Stimulated activated CD8-positive, alpha-beta memory T cell treated with anti-CD3 and anti-CD28 coated beads, Interleukin-2, amount 100 ng/mL, for 48 hours (primary cell): ENCODE results near the gene IL6R.
"Not testable (repeated sequence)": the region's sequence is repeated elsewhere in the genome, so short reads cannot be mapped to it uniquely, and the experiment has no call there.

ENCODE experiments used
- DNase-seq, 2 donors: peaks; one replicate each; pipeline ENCODE4 v3.0.0-alpha.2; 2020; ENCODE audit warnings: low read depth in 2 of 2

Gene IL6R

GRCh38 chr1:154406886-154407197 is 1.7 kb downstream of the IL6R start:
- DNase-seq, result no peak

- no peak for DNase-seq
Measured at GRCh38 chr1:154407198-154408091, 2.3 kb downstream of the IL6R start.

- DNase-seq, result no peak
Measured at GRCh38 chr1:154408174-154408777, 3.1 kb downstream of the IL6R start.

- DNase-seq, result no peak
Measured at GRCh38 chr1:154410185-154410827, 5.2 kb downstream of the IL6R start.

- no peak for DNase-seq
Measured at GRCh38 chr1:154411525-154411924, 6.4 kb downstream of the IL6R start.

GRCh38 chr1:154413177-154413783 is 8.1 kb downstream of the IL6R start:
- DNase-seq, result no peak

- no peak for DNase-seq
Measured at GRCh38 chr1:154414606-154415005, 9.5 kb downstream of the IL6R start.

- no peak for DNase-seq
Measured at GRCh38 chr1:154416471-154417337, 11.6 kb downstream of the IL6R start.

- DNase-seq, result no peak
Measured at GRCh38 chr1:154417338-154417608, 12.1 kb downstream of the IL6R start.

GRCh38 chr1:154418062-154418921 is 13.1 kb downstream of the IL6R start:
- DNase-seq, result no peak

GRCh38 chr1:154418923-154419619 is 13.9 kb downstream of the IL6R start:
- DNase-seq, result no peak

- DNase-seq, result no peak
Measured at GRCh38 chr1:154419620-154420571, 14.8 kb downstream of the IL6R start.

- no peak for DNase-seq
Measured at GRCh38 chr1:154420961-154421924, 16.1 kb downstream of the IL6R start.

- DNase-seq, result not testable (repeated sequence)
Measured at GRCh38 chr1:154422049-154422448, 16.9 kb downstream of the IL6R start.

GRCh38 chr1:154422521-154422920 is 17.4 kb downstream of the IL6R start:
- no peak for DNase-seq

GRCh38 chr1:154423304-154423987 is 18.3 kb downstream of the IL6R start:
- no peak for DNase-seq

- DNase-seq, result no peak
Measured at GRCh38 chr1:154423988-154424326, 18.8 kb downstream of the IL6R start.
